Nephron progenitor cell (in vitro differentiated cells): Measurements from ENCODE around the gene TRABD2B.

Source experiments
- DNase-seq: peaks from one replicate; pipeline ENCODE4 v3.0.0; 2021
- H3K27ac Mint-ChIP-seq: 2 replicates; pipeline ENCODE4 v1.8.0; 2021; ENCODE audit warnings: mild to moderate bottlenecking, moderate library complexity, mixed read lengths
- H3K27me3 Mint-ChIP-seq: 2 replicates; pipeline ENCODE4 v1.8.0; 2021; ENCODE audit warnings: mild to moderate bottlenecking, low read depth, mixed read lengths; ENCODE audit not compliant: poor library complexity
- H3K36me3 Mint-ChIP-seq: 2 replicates; pipeline ENCODE4 v1.8.0; 2021; ENCODE audit warnings: low read depth, mixed read lengths
- H3K4me1 Mint-ChIP-seq: 2 replicates; pipeline ENCODE4 v1.8.0; 2021; ENCODE audit warnings: mixed read lengths
- H3K4me3 Mint-ChIP-seq: 2 replicates; pipeline ENCODE4 v1.8.0; 2021; ENCODE audit warnings: mild to moderate bottlenecking, moderate library complexity, mixed read lengths
- H3K9me3 Mint-ChIP-seq: 2 replicates; pipeline ENCODE4 v1.8.0; 2021; ENCODE audit warnings: mild to moderate bottlenecking, moderate library complexity, mixed read lengths
- CTCF ChIP-seq: fragments of 200-600 bp; sonication (generic); IDR thresholded peaks from 2 replicates; pipeline ENCODE4 v1.5.0; 2021; ENCODE audit warnings: antibody characterized with exemption

Gene TRABD2B

GRCh38 chr1:47717341-47717740, 279.8 kb downstream of the TRABD2B start:
- no peak for DNase-seq
- H3K27ac Mint-ChIP-seq, result no peak overlapping the region
- H3K27me3 Mint-ChIP-seq, result peaks cover 73% of the 10 kb centered on the region
- TF ChIP-seq CTCF, result no peak
- H3K36me3 Mint-ChIP-seq, result no peaks in the 10 kb centered on the region
- peaks cover 94% of the 10 kb centered on the region for H3K4me1 Mint-ChIP-seq
- H3K4me3 Mint-ChIP-seq, result no peak overlapping the region
- no peaks in the 10 kb centered on the region for H3K9me3 Mint-ChIP-seq

GRCh38 chr1:47713975-47714767, 283.0 kb downstream of the TRABD2B start:
- Mint-ChIP-seq H3K27ac (no peak overlapping the region), H3K4me3 (no peak overlapping the region), H3K9me3 (no peaks in the 10 kb centered on the region), H3K27me3 (peaks cover 75% of the 10 kb centered on the region), H3K4me1 (peaks cover 83% of the 10 kb centered on the region), H3K36me3 (no peaks in the 10 kb centered on the region)
- no peak for DNase-seq
- no peak for TF ChIP-seq CTCF

GRCh38 chr1:47713333-47713953, 283.7 kb downstream of the TRABD2B start:
- Mint-ChIP-seq H3K4me3 (peak overlapping the region; percentile 28), H3K4me1 (peaks cover 76% of the 10 kb centered on the region), H3K9me3 (no peaks in the 10 kb centered on the region), H3K27me3 (peaks cover 75% of the 10 kb centered on the region), H3K36me3 (no peaks in the 10 kb centered on the region), H3K27ac (no peak overlapping the region)
- TF ChIP-seq CTCF, result no peak
- no peak for DNase-seq

GRCh38 chr1:47712596-47713299, 284.4 kb downstream of the TRABD2B start:
- TF ChIP-seq CTCF, result no peak
- Mint-ChIP-seq H3K4me3 (peak overlapping the region; percentile 28), H3K4me1 (peaks cover 76% of the 10 kb centered on the region), H3K9me3 (no peaks in the 10 kb centered on the region), H3K36me3 (no peaks in the 10 kb centered on the region), H3K27ac (peak overlapping the region; percentile 27), H3K27me3 (peaks cover 74% of the 10 kb centered on the region)
- no peak for DNase-seq

- no peaks in the 10 kb centered on the region for H3K36me3 Mint-ChIP-seq
- H3K4me1 Mint-ChIP-seq, result peaks cover 73% of the 10 kb centered on the region
- H3K27me3 Mint-ChIP-seq, result peaks cover 75% of the 10 kb centered on the region
- H3K27ac Mint-ChIP-seq, result no peak overlapping the region
- peak overlapping the region; percentile 1 for H3K4me3 Mint-ChIP-seq
- DNase-seq, result no peak
- no peak for TF ChIP-seq CTCF
- H3K9me3 Mint-ChIP-seq, result no peaks in the 10 kb centered on the region
Measured at GRCh38 chr1:47711848-47712492, 285.2 kb downstream of the TRABD2B start.
